Liver (tissue), 3 donors: ENCODE results near the gene UBR4.

Experiments used
- CTCF ChIP-seq: fragments of 150-350 bp; IDR thresholded peaks from 2 replicates; pipeline ENCODE4 v1.5.1; 2017; ENCODE audit warnings: improper control_type of control experiment, low read depth, low read length; ENCODE audit not compliant: missing input control
- HNF4G ChIP-seq: IDR thresholded peaks from 2 replicates; pipeline ENCODE4 v1.6.1; 2016; ENCODE audit warnings: antibody characterized with exemption
- JUND ChIP-seq, 2 donors: IDR thresholded peaks; 2 replicates each; pipeline ENCODE4 v1.6.1; 2016; ENCODE audit warnings: antibody characterized with exemption in 2 of 2
- MAX ChIP-seq: IDR thresholded peaks from 2 replicates; pipeline ENCODE4 v1.6.1; 2016; ENCODE audit warnings: antibody characterized with exemption
- RXRA ChIP-seq, 2 donors: IDR thresholded peaks; 2 replicates each; pipeline ENCODE4 v1.6.1; 2017 to 2018; ENCODE audit warnings: antibody characterized with exemption in 2 of 2, mild to moderate bottlenecking in 1 of 2
- TAF1 ChIP-seq: conservative IDR thresholded peaks from 2 replicates; pipeline ENCODE4 v1.6.1; 2016; ENCODE audit warnings: antibody characterized with exemption, mild to moderate bottlenecking
- YY1 ChIP-seq: IDR thresholded peaks from 2 replicates; pipeline ENCODE4 v1.6.1; 2016; ENCODE audit warnings: antibody characterized with exemption, mild to moderate bottlenecking
- donor health status: healthy.
- donor health status: healthy.

DNA sequence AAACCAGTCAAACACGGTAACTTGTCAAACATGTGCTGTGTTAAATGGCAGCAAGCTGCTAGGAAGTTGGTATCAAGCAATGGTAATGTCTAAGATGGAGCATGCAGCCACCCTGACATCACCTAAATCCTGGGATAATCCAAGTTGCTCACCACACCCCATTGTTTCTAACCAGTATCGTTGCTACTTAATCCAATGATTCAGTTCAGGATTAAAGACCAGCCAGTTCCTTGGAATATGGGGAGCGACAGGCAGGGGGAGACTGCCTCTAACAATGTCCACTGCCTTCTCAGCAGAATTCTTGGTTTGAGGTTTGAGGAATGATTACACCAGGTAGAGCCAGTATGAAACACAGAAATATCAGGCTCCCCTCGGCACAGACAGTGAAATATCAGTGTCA lies 131.5 kb downstream of the UBR4 start:
- TF ChIP-seq CTCF, result no peak
- no peak for TF ChIP-seq MAX
- no peak for TF ChIP-seq JUND (IDR thresholded peaks at IDR 0.05)
- no peak for TF ChIP-seq TAF1
- no peak for TF ChIP-seq RXRA (IDR thresholded peaks at IDR 0.05)
- no peak for TF ChIP-seq HNF4G
- TF ChIP-seq YY1, result no peak
